GM18909 (cell line): Measurements from ENCODE around the gene LPAR2.
"Not testable (repeated sequence)": the region's sequence is repeated elsewhere in the genome, so short reads cannot be mapped to it uniquely, and the experiment has no call there.

Source experiments
- ATAC-seq: cut with Tn5 transposase; IDR thresholded peaks from one replicate; pipeline ENCODE4 v1.9.1; 2021; ENCODE audit warnings: mild to moderate bottlenecking; ENCODE audit not compliant: unreplicated experiment, poor library complexity

LPAR2 gene

GRCh38 chr19:19602136-19602712, 25.8 kb downstream of the LPAR2 start:
- no peak for ATAC-seq

- no peak for ATAC-seq
Observed at GRCh38 chr19:19600793-19601330, 27.2 kb downstream of the LPAR2 start.

GRCh38 chr19:19598728-19599451, 29.1 kb downstream of the LPAR2 start:
- not testable (repeated sequence) for ATAC-seq

GRCh38 chr19:19597809-19598306, 30.2 kb downstream of the LPAR2 start:
- ATAC-seq = peak; percentile 71

- ATAC-seq = no peak
Observed at GRCh38 chr19:19595171-19595701, 32.8 kb downstream of the LPAR2 start.

GRCh38 chr19:19594381-19594780, 33.6 kb downstream of the LPAR2 start:
- ATAC-seq = no peak

- ATAC-seq = no peak
Observed at GRCh38 chr19:19592690-19593089, 35.3 kb downstream of the LPAR2 start.

GRCh38 chr19:19591133-19591825, 36.7 kb downstream of the LPAR2 start:
- ATAC-seq = no peak

- ATAC-seq = no peak
Observed at GRCh38 chr19:19588546-19588945, 39.5 kb downstream of the LPAR2 start.

- no peak for ATAC-seq
Observed at GRCh38 chr19:19587771-19588170, 40.2 kb downstream of the LPAR2 start.

- no peak for ATAC-seq
Observed at GRCh38 chr19:19584356-19584755, 43.7 kb downstream of the LPAR2 start.

- no peak for ATAC-seq
Observed at GRCh38 chr19:19582471-19582870, 45.5 kb downstream of the LPAR2 start.

- no peak for ATAC-seq
Observed at GRCh38 chr19:19581391-19581790, 46.6 kb downstream of the LPAR2 start.

- ATAC-seq = no peak
Observed at GRCh38 chr19:19580418-19580817, 47.6 kb downstream of the LPAR2 start.

GRCh38 chr19:19579533-19580361, 48.3 kb downstream of the LPAR2 start:
- ATAC-seq = no peak

- no peak for ATAC-seq
Observed at GRCh38 chr19:19578252-19578651, 49.8 kb downstream of the LPAR2 start.

GRCh38 chr19:19575411-19575810, 52.6 kb downstream of the LPAR2 start:
- no peak for ATAC-seq
